ENCODE data around the gene THRB. TPM values are rescaled to one million over a fixed set of nuclear protein-coding genes. Genes with fewer than 3 reads are reported as not detected.

The THRB gene
- polyA plus RNA-seq, 12 donors, result 0.86 to 12.2 (median 1.4) TPM; not detected in 1

DNA sequence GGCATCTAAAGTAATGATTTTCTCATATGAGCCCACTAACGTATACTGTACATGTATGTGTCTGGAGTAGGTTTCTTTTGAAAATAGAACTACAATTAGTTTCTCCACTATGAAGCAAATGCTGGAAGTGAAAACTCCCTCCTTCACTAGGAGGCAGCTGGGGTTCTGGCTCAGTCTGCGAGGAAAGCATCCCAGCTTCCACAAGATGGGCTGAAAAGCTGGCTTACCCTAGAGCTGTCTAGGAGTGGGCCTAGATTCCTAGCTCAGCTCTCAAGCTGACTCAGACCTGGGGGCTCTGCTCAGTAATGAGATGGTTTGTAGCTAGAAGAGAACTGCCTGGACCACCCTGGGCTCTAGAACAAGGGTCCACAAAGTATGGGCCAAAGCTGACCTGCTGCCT is 268.3 kb downstream of the THRB start:
- no peak for DNase-seq

DNA sequence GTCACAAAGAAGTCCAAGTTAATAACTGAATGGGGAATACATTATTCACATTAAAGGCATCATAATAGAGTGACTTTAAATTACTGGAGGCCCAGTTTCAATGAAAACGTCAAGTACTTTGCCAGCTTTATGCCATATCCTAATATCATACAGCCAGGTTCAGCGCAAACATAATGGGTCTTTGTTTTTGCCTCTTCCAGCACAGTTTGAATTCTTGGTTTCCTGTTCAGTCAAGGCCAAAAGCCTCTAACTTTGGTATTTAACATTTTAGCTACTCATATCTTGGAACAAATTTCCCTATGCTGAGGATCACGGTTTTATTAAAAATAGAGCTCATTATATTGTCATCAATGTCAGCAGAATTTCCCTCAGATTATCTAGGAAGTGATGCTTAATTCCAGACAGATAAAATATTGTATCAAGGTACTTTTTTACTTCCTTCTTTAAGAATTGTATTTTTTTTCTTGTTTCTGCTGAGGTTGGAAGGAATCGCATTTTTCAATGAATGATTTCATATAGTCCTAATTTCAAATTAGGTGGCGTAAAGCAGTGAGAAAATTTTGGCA is 269.2 kb downstream of the THRB start:
- DNase-seq, result no peak

DNA sequence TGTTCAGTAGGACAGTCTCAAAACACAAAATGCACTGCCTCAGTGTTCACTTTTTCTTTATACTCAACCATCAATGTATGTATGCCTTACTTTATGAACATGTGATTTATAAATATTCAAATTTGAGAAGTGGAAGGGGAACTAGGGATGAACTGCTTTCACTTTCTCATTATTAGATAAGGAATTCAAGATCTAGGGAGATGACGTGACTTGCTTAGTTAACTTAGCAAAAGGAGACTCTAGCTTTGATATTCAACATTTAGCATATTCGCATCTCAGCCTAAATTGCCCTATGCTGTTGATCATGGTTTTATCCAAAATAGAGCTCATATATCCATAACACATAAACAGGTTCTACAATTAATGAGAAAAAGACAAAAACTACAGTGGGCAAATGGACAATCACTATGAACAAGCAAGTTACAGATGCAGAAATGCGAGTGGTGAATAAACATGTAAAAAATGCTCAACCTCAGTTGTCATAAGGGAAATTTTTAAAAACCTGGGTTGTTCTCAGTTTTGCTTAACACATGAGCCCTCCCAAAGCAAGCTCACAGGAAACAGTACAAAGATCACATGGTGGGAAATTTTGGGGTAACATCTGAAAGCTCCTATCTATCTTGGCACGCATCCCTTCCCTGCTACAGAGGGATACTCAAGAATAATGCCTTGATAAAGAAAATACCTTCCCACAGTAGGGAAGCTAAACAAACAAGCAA is 269.8 kb downstream of the THRB start:
- DNase-seq, result no peak

DNA sequence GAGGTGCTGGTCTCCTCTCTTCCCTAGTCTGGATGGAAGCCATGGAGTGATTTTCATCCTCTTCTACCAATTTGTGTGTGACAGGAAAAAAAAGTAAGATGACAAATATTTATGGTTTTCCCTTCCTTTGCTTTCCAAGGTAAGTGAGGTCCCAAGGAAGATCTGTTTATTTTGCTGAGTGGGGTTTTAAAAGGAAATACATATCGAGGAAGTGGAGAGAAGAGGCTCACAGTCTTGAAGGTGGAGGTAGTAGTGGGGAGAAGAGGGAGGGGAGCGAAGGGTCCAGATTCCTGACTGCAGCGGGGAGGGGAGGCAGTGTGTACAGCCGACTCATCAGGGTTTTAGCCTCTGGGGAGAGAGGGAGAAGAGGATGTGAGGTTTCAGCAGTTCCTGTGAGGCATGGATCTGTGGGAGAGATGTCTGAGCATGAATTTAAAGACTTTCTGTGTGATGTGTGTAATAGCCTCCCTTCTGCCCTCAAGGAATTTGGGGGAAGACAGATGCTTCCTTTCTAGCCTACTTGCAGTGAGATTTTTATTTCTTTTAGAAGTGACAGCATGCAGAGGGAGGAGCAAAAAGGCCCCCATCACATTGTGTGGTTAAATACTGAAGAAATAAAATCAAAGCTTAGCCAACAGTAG is 272.4 kb downstream of the THRB start:
- no peak for DNase-seq

DNA sequence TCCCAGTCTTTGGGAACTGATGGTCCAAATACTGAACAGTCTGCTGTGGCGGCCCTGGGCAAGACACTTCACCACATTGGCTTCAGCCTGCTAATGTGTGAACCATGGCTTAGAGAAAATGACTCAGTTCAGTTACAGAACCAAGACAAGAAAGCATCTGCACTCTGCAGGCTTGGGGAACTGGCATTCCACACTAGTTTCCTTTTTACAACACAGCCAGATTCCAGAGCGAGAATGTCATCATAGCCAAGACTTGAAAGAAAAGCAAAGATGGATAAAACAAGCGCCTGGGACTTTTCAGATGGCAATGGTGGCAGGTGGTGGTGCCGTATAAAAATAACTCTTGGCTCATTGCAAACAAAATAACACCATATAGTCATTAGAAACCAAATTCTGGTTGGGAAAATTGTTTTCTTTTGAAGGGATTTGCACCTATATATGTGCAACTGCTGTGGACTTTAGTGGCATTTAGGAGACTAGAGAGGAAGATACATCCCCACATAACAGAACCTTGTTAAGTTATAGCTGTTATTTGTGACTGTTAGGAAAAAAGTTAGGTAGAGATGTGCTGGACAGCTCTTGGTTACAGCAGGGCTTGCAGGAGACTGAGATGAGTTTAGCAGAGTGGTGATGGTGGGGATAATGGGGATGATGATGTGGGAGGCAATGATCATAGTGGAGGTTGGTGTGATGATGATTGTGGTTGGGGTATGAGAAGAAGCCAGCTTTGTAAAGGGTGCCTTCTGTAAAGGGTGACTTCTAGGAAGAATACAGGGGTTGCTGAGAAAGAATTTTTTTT is 273.6 kb downstream of the THRB start:
- peak; percentile 10 for DNase-seq

DNA sequence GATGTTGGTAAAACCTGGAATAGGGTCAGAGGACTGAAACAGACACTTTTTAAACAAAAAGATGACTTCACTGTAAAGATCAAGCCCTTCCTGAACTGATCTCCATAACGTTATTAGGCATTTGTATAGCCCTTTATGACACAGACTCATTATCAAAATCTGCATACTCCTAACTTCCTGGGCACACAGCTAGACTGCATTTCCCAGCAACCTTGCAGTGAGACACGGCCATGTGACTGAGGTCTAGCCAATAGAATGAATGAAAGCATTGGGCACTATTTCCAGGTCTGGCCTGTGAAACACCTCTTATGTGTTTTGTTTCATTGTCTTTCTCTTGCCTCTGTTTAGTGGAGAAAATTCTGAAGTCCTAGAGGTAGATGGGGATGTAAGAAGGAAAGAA is 279.1 kb downstream of the THRB start:
- DNase-seq, result no peak

DNA sequence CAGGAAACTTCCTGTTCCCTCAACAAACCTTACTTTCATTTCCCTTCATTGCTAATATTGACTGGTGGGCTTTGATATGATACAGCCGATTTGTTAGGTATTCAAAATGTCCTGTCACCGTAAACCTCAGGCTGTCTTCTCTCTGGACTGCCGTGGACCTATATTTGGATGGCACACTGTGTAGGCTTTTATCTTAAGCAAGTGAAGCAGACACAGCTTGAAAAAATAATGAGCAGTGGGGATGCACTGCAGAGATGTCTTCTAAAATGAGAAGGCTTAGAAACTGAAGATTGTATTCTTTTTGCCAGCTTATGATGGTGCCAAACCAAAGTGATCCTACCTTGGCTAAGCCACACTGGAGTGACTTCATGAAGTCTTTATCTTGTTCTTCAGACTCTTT is 283.3 kb downstream of the THRB start:
- DNase-seq, result no peak

DNA sequence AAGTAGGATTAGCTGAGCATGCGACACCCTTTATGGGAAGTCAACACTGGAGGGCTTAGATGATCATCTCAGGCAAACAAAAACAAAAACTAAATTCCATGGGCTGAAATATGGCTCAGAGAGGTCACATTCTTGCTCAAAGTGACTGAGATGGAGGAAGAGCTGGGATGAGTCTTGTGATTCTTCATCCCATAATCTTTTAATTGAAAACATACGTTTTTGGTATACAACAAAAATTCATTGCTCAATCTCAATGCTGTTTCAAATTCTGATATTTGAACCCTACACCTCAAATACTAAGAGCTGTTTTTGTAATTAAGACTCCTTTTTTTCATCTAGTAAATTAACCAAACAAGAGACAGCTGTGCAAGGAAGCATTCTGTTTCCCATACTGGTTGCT is 292.6 kb downstream of the THRB start:
- no peak for DNase-seq

DNA sequence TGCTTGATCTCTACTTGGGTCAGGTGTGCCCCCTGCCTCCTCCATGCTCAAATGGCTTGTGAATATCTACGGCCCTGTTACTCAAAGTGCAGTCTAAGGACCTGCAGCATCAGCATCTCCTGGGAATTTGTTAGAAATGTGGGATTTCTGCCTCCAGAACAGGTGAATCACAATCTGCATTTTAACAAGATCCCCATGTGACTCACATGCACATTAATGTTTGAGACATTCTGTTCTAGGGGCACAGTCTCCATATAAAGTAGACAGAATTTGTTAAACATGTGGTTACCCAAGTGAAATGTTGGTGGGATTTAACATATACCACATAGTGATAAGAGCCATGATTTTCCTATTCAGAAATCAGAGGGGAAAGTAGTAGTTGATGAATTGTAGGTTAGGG is 293.3 kb downstream of the THRB start:
- DNase-seq, result no peak

DNA sequence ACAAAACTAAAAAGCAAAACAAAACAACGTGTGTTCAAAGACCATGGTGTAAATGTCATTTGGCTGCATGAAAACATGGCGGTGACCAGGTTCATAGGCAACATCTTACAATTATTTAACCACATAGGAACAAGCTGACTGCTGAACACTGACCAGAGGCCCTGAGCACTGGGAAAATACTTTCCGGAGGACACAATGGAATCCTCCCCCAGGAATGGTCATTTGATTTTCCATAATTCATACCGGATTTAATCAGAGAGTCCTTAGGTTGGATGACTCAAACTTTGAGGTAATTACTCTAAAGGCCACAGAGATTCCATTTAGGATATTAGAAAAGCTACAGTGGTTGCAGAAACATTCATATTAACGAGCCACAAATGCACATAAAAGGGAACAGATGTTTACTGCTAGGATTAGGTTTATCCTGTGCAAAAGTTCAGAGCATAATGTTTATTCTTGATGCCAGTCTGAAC is 294.8 kb downstream of the THRB start:
- no peak for DNase-seq

DNA sequence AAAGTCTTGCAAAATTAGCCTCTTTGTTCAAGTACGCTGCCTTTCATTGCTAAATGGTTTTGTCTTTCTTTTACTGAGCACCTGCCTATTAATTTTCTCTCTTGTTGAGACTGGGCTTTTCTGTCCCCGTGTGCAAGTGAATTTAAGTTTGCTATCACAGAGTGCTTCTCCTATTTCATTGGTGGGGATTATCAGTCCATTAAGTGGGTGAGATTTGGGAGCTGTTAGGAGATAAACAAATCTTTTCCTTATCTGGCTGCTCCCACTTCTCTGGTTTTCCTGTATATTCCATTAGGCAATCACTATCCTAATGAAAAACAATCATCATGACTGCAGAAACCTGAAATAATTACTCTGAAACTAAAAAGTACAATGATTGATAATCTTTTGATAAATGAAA is 295.4 kb downstream of the THRB start:
- no peak for DNase-seq

DNA sequence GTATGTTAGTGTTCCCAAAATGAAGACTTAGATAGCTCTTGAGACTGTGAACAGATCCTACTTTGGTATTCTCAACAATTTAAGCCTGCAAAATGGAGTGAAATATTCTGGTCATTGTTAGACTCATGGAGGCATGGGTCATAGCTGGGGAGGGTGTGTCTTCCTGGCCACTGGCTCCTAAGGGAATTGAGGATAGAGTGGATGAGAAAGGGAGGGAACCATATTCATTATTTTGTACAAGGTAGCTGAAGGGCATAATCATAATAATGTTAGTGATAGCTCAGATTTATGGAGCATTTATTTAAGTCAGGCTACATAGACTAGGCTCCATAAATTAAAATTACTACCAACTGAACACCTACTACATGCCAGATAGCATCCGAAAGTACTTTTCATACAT is 295.9 kb downstream of the THRB start:
- DNase-seq, result no peak

DNA sequence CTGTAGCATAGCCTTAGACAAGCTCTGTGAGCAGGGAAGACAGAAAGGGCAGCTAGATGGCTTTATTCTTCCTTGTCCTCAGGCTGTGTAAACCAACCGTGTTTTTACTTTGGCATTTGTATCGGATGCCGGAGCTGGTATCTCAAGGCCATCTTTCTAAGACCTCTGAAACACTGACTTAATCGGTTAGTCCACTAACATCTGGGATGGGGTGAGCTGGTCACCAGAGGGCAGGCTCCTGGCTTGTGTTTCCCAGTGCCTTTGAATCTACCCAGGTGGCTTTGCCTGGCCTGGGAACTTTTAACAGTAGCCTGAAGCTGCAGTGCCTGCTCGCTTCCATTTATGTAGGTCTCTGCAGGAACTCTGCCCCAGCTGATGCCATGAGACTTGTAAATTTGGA is 296.8 kb downstream of the THRB start:
- no peak for DNase-seq

DNA sequence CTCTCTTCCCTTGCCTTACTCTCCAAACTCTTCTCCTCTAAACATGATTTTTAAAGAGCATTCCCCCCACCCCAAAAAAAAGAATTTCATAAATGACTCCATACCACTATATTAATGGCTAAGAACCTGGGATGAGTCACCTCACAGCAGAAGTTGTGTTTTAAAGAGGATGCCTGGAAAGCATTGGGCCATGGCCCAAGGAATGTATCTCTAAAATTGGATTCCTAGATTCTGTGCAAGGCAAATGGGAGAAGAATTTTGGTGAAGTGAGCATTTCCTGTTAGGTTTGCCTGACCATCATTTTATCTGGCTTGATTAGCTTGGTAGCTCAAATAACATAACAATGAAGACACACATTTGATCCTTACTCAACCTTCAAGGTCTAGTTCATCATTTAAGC is 298.1 kb downstream of the THRB start:
- no peak for DNase-seq

DNA sequence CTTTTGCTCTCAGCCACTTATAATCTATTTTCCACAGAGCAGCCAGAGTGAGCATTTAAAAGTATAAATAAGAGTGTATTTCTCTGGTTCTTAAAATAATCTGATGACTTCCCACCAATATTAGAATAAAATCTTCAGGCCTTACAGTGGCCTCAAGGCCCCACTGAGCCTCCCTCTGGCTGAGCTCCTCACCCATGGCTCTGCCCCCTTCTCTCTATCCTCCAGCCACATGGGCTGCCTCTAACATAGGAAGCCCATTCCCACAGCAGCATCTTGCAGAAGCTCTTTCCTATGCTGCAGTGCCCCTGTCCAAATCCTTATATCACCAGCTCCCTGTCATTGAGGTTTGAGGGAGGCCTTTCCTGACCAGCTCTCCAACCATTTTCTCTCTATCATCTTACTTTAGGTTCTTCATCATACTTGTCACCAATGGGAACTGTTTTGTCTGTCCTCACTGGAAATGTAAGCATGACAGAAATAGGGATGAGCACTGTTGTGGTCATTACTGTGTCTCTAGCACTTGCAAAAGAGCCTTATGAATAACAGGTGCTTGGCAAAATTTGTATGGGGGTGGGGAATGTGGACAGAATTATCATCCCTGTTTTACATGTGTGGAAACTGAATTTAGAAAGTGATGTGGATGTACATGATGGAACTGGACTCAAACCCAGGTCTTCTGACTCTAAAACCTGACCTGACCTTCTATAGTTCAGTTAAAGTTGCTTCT is 299.0 kb downstream of the THRB start:
- DNase-seq, result no peak

DNA sequence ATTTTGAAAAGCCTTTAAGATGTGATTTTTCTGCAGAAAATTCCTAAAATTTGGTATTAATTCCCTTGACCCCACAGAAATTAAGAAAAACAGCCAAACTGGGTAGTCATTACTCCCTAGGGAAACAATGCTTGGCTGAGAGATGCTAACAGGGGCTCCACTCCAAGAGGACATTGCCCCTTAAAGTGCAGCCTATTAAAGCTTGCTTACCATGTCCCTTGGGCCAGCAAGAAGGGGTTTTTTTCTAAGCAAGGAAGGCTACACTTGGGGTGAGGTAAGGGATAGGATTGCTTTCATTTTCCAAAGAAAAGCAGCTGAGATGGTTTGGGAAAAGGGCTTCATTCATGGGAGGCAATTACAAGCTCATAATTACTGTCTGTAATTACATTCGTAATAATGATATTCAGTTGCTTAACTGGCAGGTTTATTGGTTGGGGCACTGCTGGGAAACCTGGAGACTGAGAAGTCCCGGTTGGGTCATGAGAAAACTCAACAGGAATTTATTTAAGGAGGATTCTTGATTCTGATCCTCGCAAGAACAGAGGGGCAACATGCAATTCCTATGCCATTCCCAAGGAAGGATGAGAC is 302.1 kb downstream of the THRB start:
- no peak for DNase-seq

DNA sequence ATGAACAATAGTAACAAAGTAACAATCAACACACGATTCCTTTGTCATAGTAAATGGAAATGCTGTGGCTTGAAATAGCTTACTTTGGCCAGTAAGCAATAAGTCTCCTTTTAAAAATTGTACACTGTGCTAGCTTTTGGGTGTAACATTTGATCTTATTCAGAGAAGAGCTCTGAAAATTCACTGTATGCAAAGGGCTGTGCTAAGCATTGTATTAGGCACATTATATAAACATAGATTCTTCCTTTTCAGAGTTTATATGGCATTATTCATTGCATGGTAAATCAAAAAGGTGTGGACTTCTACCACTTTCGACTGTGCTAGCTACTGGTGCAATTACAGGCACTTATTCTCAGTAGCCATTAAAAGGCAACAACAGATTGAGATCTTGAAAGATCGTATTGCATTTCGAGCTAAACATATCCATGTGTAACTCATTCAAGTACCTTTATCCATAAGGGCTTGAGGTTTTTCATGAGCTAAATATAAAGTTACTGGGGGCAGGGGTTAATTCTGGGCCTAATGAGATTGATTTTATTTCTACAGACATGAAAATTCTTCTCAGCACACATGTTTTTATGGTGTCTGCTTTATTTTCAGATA is 302.7 kb downstream of the THRB start:
- DNase-seq, result no peak

DNA sequence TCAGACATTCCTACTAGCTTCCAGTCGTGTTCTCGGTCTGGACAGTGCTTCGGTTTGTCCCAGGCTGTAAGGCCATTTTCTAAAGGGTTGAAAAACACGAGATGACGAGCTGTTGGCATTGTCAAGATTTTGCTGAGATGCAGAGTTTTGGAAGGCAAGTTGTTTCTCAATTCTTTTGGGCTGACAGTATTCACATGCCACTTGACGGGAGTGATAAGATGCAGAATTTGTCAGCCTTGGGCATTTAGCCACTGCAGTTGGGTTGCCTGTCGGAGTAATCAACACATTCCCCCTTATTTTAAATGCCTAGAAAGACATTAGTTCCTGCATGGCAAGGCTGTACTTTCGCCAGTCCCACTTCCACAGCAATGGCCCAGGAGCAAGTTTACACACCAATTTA is 304.4 kb downstream of the THRB start:
- DNase-seq, result no peak

DNA sequence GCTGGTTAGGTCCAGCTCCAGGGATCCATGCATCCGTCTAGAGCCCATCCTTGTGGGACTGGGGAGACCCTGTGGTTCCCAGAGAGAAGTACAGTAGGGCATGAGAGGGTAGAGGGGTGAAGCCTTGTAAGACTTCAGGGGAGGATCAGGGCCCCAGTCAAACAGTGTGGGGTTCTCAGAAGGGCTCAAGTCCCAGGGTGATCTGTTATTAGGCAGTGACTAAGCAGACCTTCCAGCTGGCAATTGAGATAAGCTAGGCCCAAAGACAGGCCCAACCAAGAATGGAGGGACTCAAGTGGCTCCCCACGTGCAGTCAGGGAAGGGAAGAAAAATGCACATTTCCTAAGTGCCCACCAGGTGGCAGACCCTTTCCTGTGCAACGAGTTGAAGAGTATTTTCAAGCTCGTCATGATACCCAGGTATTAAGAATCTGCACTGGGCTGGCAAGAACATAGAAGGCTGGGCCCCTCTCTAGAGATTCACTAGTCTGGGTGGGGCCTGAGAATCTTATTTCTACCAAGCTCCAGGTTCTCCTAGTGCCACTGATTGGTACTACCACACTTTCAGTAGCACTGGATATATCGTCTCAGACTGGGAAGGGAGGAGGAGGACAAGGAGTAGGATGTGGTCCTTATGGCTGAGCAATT is 308.8 kb downstream of the THRB start:
- DNase-seq, result peak; percentile 15

DNA sequence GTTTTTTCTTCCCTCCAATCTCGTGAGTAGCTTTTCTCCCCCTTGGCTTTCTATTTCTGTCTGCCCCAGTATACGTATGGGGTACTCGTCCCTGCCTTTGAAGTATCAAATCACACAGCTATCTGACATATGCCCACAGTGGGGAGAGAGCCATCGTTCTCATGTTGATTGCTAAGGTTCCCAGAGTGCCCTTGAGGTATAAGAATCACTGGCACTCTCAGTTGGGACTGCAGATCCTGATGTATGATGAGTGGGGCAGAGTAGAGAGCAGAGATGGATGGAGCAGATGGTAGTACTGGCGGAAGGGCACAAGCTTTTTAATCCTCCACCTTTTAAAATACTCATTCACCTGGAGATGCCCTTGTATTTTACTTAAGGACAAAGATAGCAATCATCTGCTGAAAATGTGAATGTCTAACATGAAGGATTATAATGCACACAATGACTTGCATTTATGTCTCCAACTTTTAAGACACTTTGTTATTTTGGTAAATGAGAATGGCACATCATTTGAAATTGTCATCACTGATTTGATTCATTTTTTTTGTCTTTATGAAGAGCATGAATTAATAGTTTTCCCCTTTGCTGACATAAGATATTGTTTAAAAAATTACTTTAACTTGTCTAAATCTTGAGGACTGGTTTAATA is 310.0 kb downstream of the THRB start:
- no peak for DNase-seq
